Liver (tissue), 9 donors: ENCODE results near the gene MAF. TPM values are rescaled to one million over a fixed set of nuclear protein-coding genes. Genes with fewer than 3 reads are reported as not detected.

Experiments
- DNase-seq: peaks from one replicate; pipeline ENCODE4 v3.0.0-alpha.2; 2017; ENCODE audit warnings: low spot score
- H3K27ac ChIP-seq, 2 donors: one replicate each; pipeline ENCODE4 v1.7.0; 2013; ENCODE audit warnings: inconsistent platforms in 2 of 2, low read length in 2 of 2, control low read depth in 1 of 2, low read depth in 1 of 2, mild to moderate bottlenecking in 1 of 2
- H3K27me3 ChIP-seq, 4 donors: one replicate each; pipeline versions ENCODE4 v1.6.1 to v1.7.0; 2013; ENCODE audit warnings: low read length in 3 of 4, inconsistent platforms in 1 of 4, mild to moderate bottlenecking in 1 of 4, moderate library complexity in 1 of 4; ENCODE audit not compliant: control insufficient read depth in 4 of 4, insufficient read depth in 4 of 4
- H3K36me3 ChIP-seq, 4 donors: one replicate each; pipeline versions ENCODE4 v1.6.1 to v1.7.0; 2013; ENCODE audit warnings: low read length in 3 of 4, mild to moderate bottlenecking in 3 of 4, low read depth in 1 of 4, moderate library complexity in 1 of 4; ENCODE audit not compliant: control insufficient read depth in 4 of 4, insufficient read depth in 3 of 4
- H3K4me1 ChIP-seq, 4 donors: one replicate each; pipeline versions ENCODE4 v1.6.1 to v1.7.0; 2013; ENCODE audit warnings: low read length in 3 of 4, mild to moderate bottlenecking in 3 of 4, moderate library complexity in 1 of 4; ENCODE audit not compliant: control insufficient read depth in 4 of 4, insufficient read depth in 4 of 4
- H3K4me3 ChIP-seq, 3 donors: one replicate each; pipeline versions ENCODE4 v1.6.1 to v1.7.0; 2013; ENCODE audit warnings: low read length in 3 of 3, control low read depth in 1 of 3, low read depth in 1 of 3, mild to moderate bottlenecking in 1 of 3
- H3K9ac ChIP-seq, 2 donors: one replicate each; pipeline ENCODE4 v1.7.0; 2013; ENCODE audit warnings: low read length in 2 of 2, mild to moderate bottlenecking in 2 of 2, moderate library complexity in 2 of 2, control low read depth in 1 of 2, low read depth in 1 of 2
- H3K9me3 ChIP-seq, 4 donors: one replicate each; pipeline versions ENCODE4 v1.6.1 to v1.7.0; 2013; ENCODE audit warnings: low read length in 3 of 4; ENCODE audit not compliant: control insufficient read depth in 4 of 4
- ATF3 ChIP-seq: IDR thresholded peaks from 2 replicates; pipeline ENCODE4 v1.6.1; 2016; ENCODE audit warnings: antibody characterized with exemption
- CTCF ChIP-seq: fragments of 150-350 bp; IDR thresholded peaks from 2 replicates; pipeline ENCODE4 v1.5.1; 2017; ENCODE audit warnings: improper control_type of control experiment, low read depth, low read length; ENCODE audit not compliant: missing input control
- EGR1 ChIP-seq, 2 donors: IDR thresholded peaks; 2 replicates each; pipeline ENCODE4 v1.6.1; 2016 to 2018; ENCODE audit warnings: antibody characterized with exemption in 2 of 2, low read depth in 2 of 2
- FOXA1 ChIP-seq: IDR thresholded peaks from 2 replicates; pipeline ENCODE4 v1.6.1; 2016; ENCODE audit warnings: antibody characterized with exemption
- FOXA2 ChIP-seq: IDR thresholded peaks from 2 replicates; pipeline ENCODE4 v1.6.1; 2016; ENCODE audit warnings: antibody characterized with exemption
- GABPA ChIP-seq, 2 donors: IDR thresholded peaks in 1 of 2; conservative IDR thresholded peaks in 1 of 2; 2 replicates each; pipeline ENCODE4 v1.6.1; 2016; ENCODE audit warnings: antibody characterized with exemption in 2 of 2, mild to moderate bottlenecking in 1 of 2, moderate library complexity in 1 of 2
- HNF4A ChIP-seq, 2 donors: conservative IDR thresholded peaks; 2 replicates each; pipeline ENCODE4 v1.6.1; 2016; ENCODE audit warnings: antibody characterized with exemption in 2 of 2, mild to moderate bottlenecking in 2 of 2
- HNF4G ChIP-seq: IDR thresholded peaks from 2 replicates; pipeline ENCODE4 v1.6.1; 2016; ENCODE audit warnings: antibody characterized with exemption
- JUND ChIP-seq, 2 donors: IDR thresholded peaks; 2 replicates each; pipeline ENCODE4 v1.6.1; 2016; ENCODE audit warnings: antibody characterized with exemption in 2 of 2
- MAX ChIP-seq: IDR thresholded peaks from 2 replicates; pipeline ENCODE4 v1.6.1; 2016; ENCODE audit warnings: antibody characterized with exemption
- NR2F2 ChIP-seq: IDR thresholded peaks from 2 replicates; pipeline ENCODE4 v1.6.1; 2016; ENCODE audit warnings: antibody characterized with exemption
- RAD21 ChIP-seq, 2 donors: IDR thresholded peaks; 2 replicates each; pipeline ENCODE4 v1.6.1; 2016; ENCODE audit warnings: antibody characterized with exemption in 2 of 2, mild to moderate bottlenecking in 2 of 2
- REST ChIP-seq: IDR thresholded peaks from 2 replicates; pipeline ENCODE4 v1.6.1; 2016; ENCODE audit warnings: antibody characterized with exemption, mild to moderate bottlenecking
- RXRA ChIP-seq, 2 donors: IDR thresholded peaks; 2 replicates each; pipeline ENCODE4 v1.6.1; 2017 to 2018; ENCODE audit warnings: antibody characterized with exemption in 2 of 2, mild to moderate bottlenecking in 1 of 2
- SP1 ChIP-seq: IDR thresholded peaks from 2 replicates; pipeline ENCODE4 v1.6.1; 2018; ENCODE audit warnings: antibody characterized with exemption, mild to moderate bottlenecking
- TAF1 ChIP-seq: conservative IDR thresholded peaks from 2 replicates; pipeline ENCODE4 v1.6.1; 2016; ENCODE audit warnings: antibody characterized with exemption, mild to moderate bottlenecking
- WGBS: extraction: QIAGEN DNeasy Blood & Tissue Kit; methylation state at CpG from one replicate; pipeline ENCODE4 v1.1.7; 2013; 5-methylcytosine and 5-hydroxymethylcytosine counted together
- polyA plus RNA-seq, 2 donors: library from polyadenylated mRNA; stranded (reverse) in 1 of 2; unstranded in 1 of 2; fragments of 200-250 nt in 1 of 2; fragments of >200 nt in 1 of 2; fragmentation: Nextera tagmentation in 1 of 2; extraction: Ambion mirVana in 1 of 2; gene quantifications; one replicate each; pipeline versions ENCODE4 v1.2.1 to v1.2.3, GENCODE V29; 2013 to 2015
- total RNA-seq, 2 donors: library from RNA; depleted of rRNA; stranded (reverse); fragments of >200 nt; gene quantifications; one replicate each; pipeline ENCODE4 v1.2.3, GENCODE V29; 2014
- donor health status: healthy.
- donor health status: healthy.
- donor health status: healthy.
- donor health status: healthy.
- donor health status: healthy.

MAF gene
- total and polyA plus RNA-seq, 4 donors, result 9.7 to 20.9 (median 16.7) TPM

GRCh38 chr16:79580453-79581191 is 19.9 kb downstream of the MAF start:
- Histone ChIP-seq H3K27me3 (no peaks in the 10 kb centered on the region), H3K27ac (no peak overlapping the region), H3K4me3 (no peak overlapping the region), H3K9me3 (no peaks in the 10 kb centered on the region), H3K4me1 (no peaks in the 10 kb centered on the region), H3K9ac (no peak overlapping the region), H3K36me3 (no peaks in the 10 kb centered on the region)
- 79% methylated on average over 10 of the region's 10 CpGs for WGBS
- TF ChIP-seq HNF4G (no peak), TAF1 (no peak), JUND (IDR thresholded peaks at IDR 0.05) (no peak), FOXA2 (no peak), HNF4A (conservative IDR thresholded peaks at IDR 0.05) (no peak), EGR1 (IDR thresholded peaks at IDR 0.05; ENCODE audit: low read depth in 2 of 2) (no peak), SP1 (no peak), MAX (no peak), NR2F2 (no peak), RXRA (IDR thresholded peaks at IDR 0.05) (no peak), RAD21 (IDR thresholded peaks at IDR 0.05) (no peak), GABPA (IDR thresholded peaks at IDR 0.05 in 1 of 2, conservative IDR thresholded peaks at IDR 0.05 in 1 of 2) (no peak), REST (no peak), CTCF (no peak), FOXA1 (no peak)
- DNase-seq, result no peak

- no peaks in the 10 kb centered on the region for H3K9me3 ChIP-seq
- H3K4me1 ChIP-seq, result no peaks in the 10 kb centered on the region
- no peak overlapping the region for H3K4me3 ChIP-seq
- H3K36me3 ChIP-seq, result no peaks in the 10 kb centered on the region
- H3K27me3 ChIP-seq, result no peaks in the 10 kb centered on the region
- no peak overlapping the region for H3K27ac ChIP-seq
- TF ChIP-seq HNF4A (conservative IDR thresholded peaks at IDR 0.05) (no peak), ATF3 (no peak), EGR1 (IDR thresholded peaks at IDR 0.05; ENCODE audit: low read depth in 2 of 2) (no peak), TAF1 (no peak), REST (no peak), JUND (IDR thresholded peaks at IDR 0.05) (no peak), NR2F2 (no peak), FOXA1 (no peak), RXRA (IDR thresholded peaks at IDR 0.05) (no peak), GABPA (IDR thresholded peaks at IDR 0.05 in 1 of 2, conservative IDR thresholded peaks at IDR 0.05 in 1 of 2) (no peak), FOXA2 (no peak), CTCF (no peak), HNF4G (no peak), RAD21 (IDR thresholded peaks at IDR 0.05) (no peak)
- DNase-seq, result no peak
- WGBS, result 89% methylated on average over 2 of the region's 2 CpGs
- no peak overlapping the region for H3K9ac ChIP-seq
Measured at GRCh38 chr16:79576602-79577001, 23.9 kb downstream of the MAF start.
